K562 (cell line): Measurements from ENCODE around the gene LPAR2. TPM values are rescaled to one million over a fixed set of nuclear protein-coding genes. Genes with fewer than 3 reads are reported as not detected.
A peak's percentile ranks its signal among the peaks of the same experiment; 100 is the strongest.

ENCODE experiments used
- ATAC-seq: fragments of 200-7000 bp; cut with Tn5 transposase; 3 replicates; pipeline ENCODE4 v1.9.1; 2020; ENCODE audit warnings: moderate library complexity
- BruUV-seq: library from RNA; stranded (reverse); fragments of 400-500 nt; replicated peaks from 2 replicates; lab custom pipeline; 2021; lab: Mats Ljungman, UMichigan
- CTCF ChIA-PET: fragments of 300-600 bp; formaldehyde crosslinking; extraction: SDS; loops from one replicate; lab custom pipeline; 2021; ENCODE audit warnings: low intra/inter-chr PET ratio; lab: Yijun Ruan, JAX
- POLR2A ChIA-PET: fragments of 300-600, 350-650 bp; sonication (Branson Sonifier 250); formaldehyde crosslinking; extraction: SDS; loops from one replicate; lab custom pipeline; 2021; ENCODE audit warnings: antibody characterized with exemption, inconsistent platforms; lab: Yijun Ruan, JAX
- DNase-seq, 4 experiments: peaks; one replicate each; pipeline versions ENCODE4 v3.0.0 to v3.0.0-alpha.2; 2011 to 2018; ENCODE audit warnings: low spot score in 3 of 4, mixed read lengths in 3 of 4; ENCODE audit errors: extremely low read depth in 1 of 4
- FAIRE-seq: peaks from 2 replicates; lab custom pipeline; 2011; peaks lifted over from hg19 to GRCh38; lab: Jason Lieb, UNC
- H2AFZ ChIP-seq: 2 replicates; pipeline ENCODE4 v1.6.0; 2011; ENCODE audit warnings: low read depth, low read length, control low read depth, inconsistent platforms
- H3K27ac ChIP-seq: fragments of 200-600 bp; 3 replicates; pipeline ENCODE4 v1.8.0; 2011; ENCODE audit warnings: low read depth, mild to moderate bottlenecking, control low read depth, inconsistent platforms, low read length, moderate library complexity, mixed read lengths; ENCODE audit errors: extremely low read depth
- H3K27me3 ChIP-seq, 2 experiments: fragments of 300-600 bp in 1 of 2; 2 replicates in 1 of 2; 3 replicates in 1 of 2; pipeline versions ENCODE4 v1.6.0 to v1.8.0; 2011; ENCODE audit warnings: inconsistent platforms in 2 of 2, low read length in 2 of 2, mild to moderate bottlenecking in 1 of 2, mixed read lengths in 1 of 2, moderate library complexity in 1 of 2; ENCODE audit not compliant: control insufficient read depth in 2 of 2, insufficient read depth in 2 of 2
- H3K36me3 ChIP-seq: fragments of 300-600 bp; 3 replicates; pipeline ENCODE4 v1.8.0; 2011; ENCODE audit warnings: mild to moderate bottlenecking, low read length, inconsistent platforms; ENCODE audit not compliant: control insufficient read depth, insufficient read depth
- H3K4me1 ChIP-seq, 2 experiments: fragments of 200-600 bp in 1 of 2; replicated peaks in 1 of 2; 2 replicates in 1 of 2; 3 replicates in 1 of 2; pipeline versions ENCODE4 v1.5.1 to v1.8.0; 2011; ENCODE audit warnings: inconsistent platforms in 2 of 2, low read length in 2 of 2, mild to moderate bottlenecking in 1 of 2, mixed read lengths in 1 of 2, moderate library complexity in 1 of 2; ENCODE audit not compliant: control insufficient read depth in 2 of 2, insufficient read depth in 2 of 2
- H3K4me2 ChIP-seq: 2 replicates; pipeline ENCODE4 v1.6.1; 2011; ENCODE audit warnings: low read length, control low read depth, inconsistent platforms, mixed read lengths; ENCODE audit not compliant: insufficient read depth
- H3K4me3 ChIP-seq: fragments of 200-600 bp; sonication (generic), shearing (Covaris generic); 2 replicates; pipeline ENCODE4 v1.5.1; 2016; ENCODE audit warnings: control low read depth, inconsistent platforms
- H3K79me2 ChIP-seq: fragments of 200-600 bp; 3 replicates; pipeline ENCODE4 v1.8.0; 2011; ENCODE audit warnings: low read length, inconsistent platforms; ENCODE audit not compliant: control insufficient read depth, insufficient read depth
- H3K9ac ChIP-seq, 2 experiments: 2 replicates each; pipeline versions ENCODE4 v1.6.0 to v1.6.1; 2011; ENCODE audit warnings: low read depth in 2 of 2, low read length in 2 of 2, control low read depth in 1 of 2, inconsistent platforms in 1 of 2, mild to moderate bottlenecking in 1 of 2, mixed read lengths in 1 of 2; ENCODE audit not compliant: insufficient read depth in 1 of 2
- H3K9me1 ChIP-seq: one replicate; pipeline ENCODE4 v1.6.0; 2011; ENCODE audit warnings: inconsistent platforms, mild to moderate bottlenecking, low read length, moderate library complexity; ENCODE audit not compliant: control insufficient read depth, insufficient read depth
- H3K9me3 ChIP-seq: replicated peaks from 2 replicates; pipeline ENCODE4 v1.5.1; 2011; ENCODE audit warnings: low read depth, low read length, inconsistent platforms; ENCODE audit not compliant: control insufficient read depth, insufficient read depth
- H4K20me1 ChIP-seq: replicated peaks from 2 replicates; pipeline ENCODE4 v1.6.1; 2011; ENCODE audit warnings: low read length, inconsistent platforms, mixed read lengths; ENCODE audit not compliant: control insufficient read depth, insufficient read depth
- ELF2 ChIP-seq: fragments of 250-450 bp; sonication (Bioruptor Pico); IDR thresholded peaks from 2 replicates; pipeline ENCODE4 v1.5.0; 2021; ENCODE audit warnings: mild to moderate bottlenecking
- POLR2G ChIP-seq: fragments of 200-400 bp; formaldehyde crosslinking; IDR thresholded peaks from 2 replicates; pipeline ENCODE4 v1.6.1; 2017; ENCODE audit warnings: low read depth, mild to moderate bottlenecking, antibody characterized with exemption, low read length, moderate library complexity
- ZBTB33 ChIP-seq: sonication (generic); formaldehyde crosslinking; IDR thresholded peaks from 2 replicates; pipeline ENCODE4 v1.8.1; 2023; ENCODE audit warnings: mild to moderate bottlenecking, missing genetic modification reagents
- WGBS: fragments of 100-300 bp; shearing (Covaris generic); methylation state at CpG from one replicate; pipeline ENCODE4 v1.1.6; 2016; ENCODE audit warnings: low coverage, mixed read lengths; ENCODE audit not compliant: insufficient coverage; ENCODE audit errors: missing lambda C conversion rate; 5-methylcytosine and 5-hydroxymethylcytosine counted together
- in situ Hi-C: fragments of 300-500 bp; cut with MboI; formaldehyde crosslinking; loops from 4 replicates; pipeline ENCODE4 v1.15.0; 2018; ENCODE audit warnings: inconsistent platforms, mixed read lengths
- intact Hi-C: fragments of 100-400 bp; cut with micrococcal nuclease; formaldehyde crosslinking; loops from 2 replicates; pipeline ENCODE4 v1.14.2; 2022
- polyA plus RNA-seq, 8 experiments: library from polyadenylated mRNA; depleted of rRNA in 4 of 8; stranded (reverse) in 5 of 8; unstranded in 3 of 8; fragments of >200 nt; fragmentation: Nextera tagmentation in 2 of 8; fragmentation: Illumina TruSeq in 1 of 8; extraction: Ambion mirVana in 2 of 8; extraction: Trizol in 1 of 8; gene quantifications; 2 replicates each; pipeline versions ENCODE4 v1.2.1 to v1.2.3, GENCODE V29; 2011 to 2014; ENCODE audit warnings: inconsistent platforms in 1 of 8, missing spikeins in 1 of 8
- total RNA-seq, 7 experiments: library from RNA; depleted of rRNA in 6 of 7; stranded (reverse); fragments of >200 nt in 6 of 7; fragmentation: Illumina TruSeq in 2 of 7; extraction: Trizol in 2 of 7; gene quantifications; 2 replicates each; pipeline versions ENCODE4 v1.2.1 to v1.2.3, GENCODE V29; 2011 to 2021; ENCODE audit warnings: low replicate concordance in 1 of 7

The LPAR2 gene
- total and polyA plus RNA-seq, 9 of the 15 experiments (the other 6 are each of a cell fraction or from before 2014, with no cell fraction given), result 0.63 to 13.8 (median 4.4) TPM

DNA sequence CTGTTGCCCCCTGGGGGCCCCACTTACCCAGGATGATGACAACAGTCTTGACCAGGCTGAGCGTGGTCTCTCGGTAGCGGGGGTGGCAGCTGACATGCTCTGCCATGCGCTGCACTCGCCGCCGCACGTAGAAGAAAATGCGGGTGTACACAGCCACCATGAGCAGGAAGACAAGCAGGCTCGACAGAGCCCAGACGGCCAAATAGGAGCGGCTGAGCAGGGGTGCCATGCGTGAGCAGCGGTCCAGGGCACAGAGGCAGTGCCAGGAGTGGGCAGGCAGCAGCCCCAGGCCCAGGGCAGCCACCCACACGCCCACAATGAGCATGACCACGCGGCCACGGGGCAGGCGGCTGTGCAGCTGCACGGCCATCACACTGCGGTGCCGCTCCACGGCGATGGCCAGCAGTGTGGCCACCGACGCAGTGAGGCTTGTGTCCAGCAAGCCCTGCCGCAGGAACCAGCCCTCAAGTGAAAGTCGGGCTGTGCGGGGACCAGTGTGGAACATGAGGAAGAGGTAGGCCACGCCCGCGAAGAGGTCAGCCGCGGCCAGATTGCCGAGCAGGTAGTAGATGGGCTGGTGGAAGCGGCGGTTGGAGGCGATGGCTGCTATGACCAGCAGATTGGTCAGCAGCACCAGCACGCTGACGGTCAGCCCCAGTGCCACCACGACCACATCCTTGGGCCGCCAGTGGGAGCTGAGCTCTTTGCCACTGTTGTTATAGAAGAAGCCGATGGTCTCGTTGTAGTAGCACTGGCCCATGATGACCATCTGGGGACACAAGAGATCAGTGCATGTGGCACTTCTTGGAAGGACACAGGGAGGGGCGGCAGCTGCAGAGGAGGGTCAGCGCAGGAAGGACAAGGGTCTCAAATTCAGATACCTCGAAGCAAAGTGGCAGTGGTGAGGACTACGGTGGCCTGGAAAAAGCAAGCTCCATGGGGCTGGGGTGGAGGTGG lies 1.2 kb downstream of the LPAR2 start:
- H3K4me1 ChIP-seq, result peaks cover 2 to 24% of the 10 kb centered on the region in 2 experiments; a peak in 4 of 5 replicates
- H3K79me2 ChIP-seq, result no peaks in the 10 kb centered on the region
- no peak overlapping the region for H3K4me2 ChIP-seq
- FAIRE-seq (no peak), DNase-seq (no peak), ATAC-seq (no peak)
- 83% methylated on average over 46 of the region's 48 CpGs for WGBS
- peaks cover 8% of the 10 kb centered on the region; the same call in 2 of the 3 replicates for H3K36me3 ChIP-seq
- no TSS peak for BruUV-seq
- H2AFZ ChIP-seq, result no peak overlapping the region
- peak overlapping the region in 1 of 2 experiments; percentile 35; a peak in 1 of 4 replicates for H3K9ac ChIP-seq
- intact Hi-C loops, result no loop called here
- no peaks in the 10 kb centered on the region for H3K9me3 ChIP-seq
- no peaks in the 10 kb centered on the region for H4K20me1 ChIP-seq
- H3K9me1 ChIP-seq, result no peaks in the 10 kb centered on the region
- no peaks in the 10 kb centered on the region; a peak in 1 of 5 replicates for H3K27me3 ChIP-seq
- no peak overlapping the region for H3K27ac ChIP-seq
- TF ChIP-seq POLR2G (peak; percentile 51), ZBTB33 (CRISPR knock-in tag) (peak; percentile 92), ELF2 (CRISPR knock-in tag) (no peak)
- POLR2A ChIA-PET, result no interaction called here
- no peak overlapping the region for H3K4me3 ChIP-seq
- in situ Hi-C loops, result loop anchor here (25.0 kb wide), 1 partner anchor 89 kb away; the partner anchor contains the start of genes CILP2 and YJEFN3
- CTCF ChIA-PET, result no interaction called here
